Right lobe of liver (tissue), 6 donors: Measurements from ENCODE around the gene FOLR1. TPM values are rescaled to one million over a fixed set of nuclear protein-coding genes. Genes with fewer than 3 reads are reported as not detected.

ENCODE experiments used
- ATAC-seq, 4 donors: fragments of 200-7000 bp; cut with Tn5 transposase; one replicate each; pipeline ENCODE4 v1.9.1; 2020; ENCODE audit warnings: mild to moderate bottlenecking in 4 of 4, moderate library complexity in 4 of 4
- DNase-seq, 3 donors: peaks; one replicate each; pipeline ENCODE4 v3.0.0-alpha.2; 2020
- H3K27ac ChIP-seq, 3 donors: fragments of 200-600 bp; one replicate each; pipeline ENCODE4 v1.8.0; 2022
- H3K27me3 ChIP-seq, 2 donors: fragments of 200-600 bp; one replicate each; pipeline ENCODE4 v1.8.0; 2022
- H3K36me3 ChIP-seq, 4 donors: fragments of 200-600 bp; sonication (generic) in 1 of 4; one replicate each; pipeline versions ENCODE4 v1.5.1 to v1.8.0; 2017 to 2022; ENCODE audit warnings: control low read depth in 1 of 4
- H3K4me1 ChIP-seq, 4 donors: fragments of 200-600 bp; sonication (generic) in 1 of 4; one replicate each; pipeline versions ENCODE4 v1.5.1 to v1.8.0; 2017 to 2022; ENCODE audit warnings: control low read depth in 1 of 4
- H3K4me3 ChIP-seq, 3 donors: fragments of 200-600 bp; one replicate each; pipeline ENCODE4 v1.8.0; 2022
- H3K9me3 ChIP-seq, 4 donors: fragments of 200-600 bp; sonication (generic) in 1 of 4; one replicate each; pipeline versions ENCODE4 v1.5.1 to v1.8.0; 2017 to 2022; ENCODE audit warnings: control low read depth in 1 of 4
- CTCF ChIP-seq, 4 donors: fragments of 200-600 bp in 3 of 4; fragments of 450-650 bp in 1 of 4; IDR thresholded peaks; one replicate each; pipeline versions ENCODE4 v1.5.1 to v1.8.0; 2016 to 2022; ENCODE audit warnings: antibody characterized with exemption in 4 of 4, mild to moderate bottlenecking in 2 of 4
- POLR2A ChIP-seq: fragments of 450-650 bp; IDR thresholded peaks from one replicate; pipeline ENCODE4 v1.6.1; 2017; ENCODE audit warnings: antibody characterized with exemption, mild to moderate bottlenecking
- WGBS: methylation state at CpG from one replicate; pipeline ENCODE4 v1.1.6; 2018; ENCODE audit warnings: low coverage, low lambda C conversion rate; ENCODE audit not compliant: insufficient coverage; ENCODE audit errors: missing lambda C conversion rate; 5-methylcytosine and 5-hydroxymethylcytosine counted together
- intact Hi-C, 2 donors: fragments of 100-400 bp; cut with DNase I; formaldehyde crosslinking; loops; one replicate each; pipeline versions ENCODE4 v1.11.2 to v1.14.1; 2022
- total RNA-seq, 6 experiments: library from RNA; depleted of rRNA in 2 of 6; stranded (reverse); fragments of >200 nt in 2 of 6; fragmentation: NEBNext Ultra II Directional in 3 of 6; extraction: Animal tissue kit (Norgen Biotek cat#: 25700) in 3 of 6; gene quantifications; one replicate each; pipeline versions ENCODE4 v1.1.0 to v1.2.4, GENCODE V29; 2016 to 2023
- donor health status: DM: no; HTN: yes; CAD: no.
- donor health status: DM: no; HTN: no; CAD: no.
- donor health status: DM: no; HTN: no; CAD: no.
- donor health status: DM: no; HTN: yes; CAD: no.
- donor health status: DM: no; HTN: yes; CAD: no.

FOLR1 gene
- total RNA-seq, 6 experiments from 2014 or later = not detected

- WGBS = 70% methylated on average over 3 of the region's 6 CpGs
- DNase-seq = no peak
- intact Hi-C loops = no loop called here
- Histone ChIP-seq H3K27ac (peak overlapping the region; percentile 75 to 94 (median 90)), H3K4me3 (peak overlapping the region; percentile 77 to 88 (median 88)), H3K9me3 (no peaks in the 10 kb centered on the region), H3K36me3 (no peaks in the 10 kb centered on the region), H3K4me1 (peaks cover 0 to 9% (median 0%) of the 10 kb centered on the region in 4 donors), H3K27me3 (no peaks in the 10 kb centered on the region)
- ATAC-seq = no peak
- no peak for TF ChIP-seq POLR2A
Measured at GRCh38 chr11:72222106-72222891, 30.4 kb downstream of the FOLR1 start.

- H3K27me3 ChIP-seq = no peaks in the 10 kb centered on the region
- peak overlapping the region; percentile 77 to 88 (median 88) for H3K4me3 ChIP-seq
- H3K27ac ChIP-seq = peak overlapping the region; percentile 75 to 94 (median 90)
- TF ChIP-seq CTCF (IDR thresholded peaks at IDR 0.05) (peak in 3 of 4 donors; percentile 23 to 38 (median 28)), POLR2A (peak; percentile 67)
- DNase-seq (peak; percentile 95 to 97 (median 95)), ATAC-seq (peak; percentile 88 to 91 (median 90))
- H3K4me1 ChIP-seq = peaks cover 0 to 9% (median 0%) of the 10 kb centered on the region in 4 donors
- WGBS = 2% methylated on average over 6 of the region's 47 CpGs
- no peaks in the 10 kb centered on the region for H3K36me3 ChIP-seq
- no peaks in the 10 kb centered on the region for H3K9me3 ChIP-seq
- intact Hi-C loops = no loop called here
Measured at GRCh38 chr11:72222907-72223614, 31.1 kb downstream of the FOLR1 start.

GRCh38 chr11:72223615-72224563, 31.9 kb downstream of the FOLR1 start:
- Histone ChIP-seq H3K27ac (peak overlapping the region; percentile 75 to 94 (median 90)), H3K27me3 (no peaks in the 10 kb centered on the region), H3K9me3 (no peaks in the 10 kb centered on the region), H3K4me1 (peaks cover 0 to 9% (median 0%) of the 10 kb centered on the region in 4 donors), H3K36me3 (peaks cover 0 to 4% (median 0%) of the 10 kb centered on the region in 4 donors), H3K4me3 (peak overlapping the region; percentile 77 to 88 (median 88))
- no peak for TF ChIP-seq POLR2A
- no peak for TF ChIP-seq CTCF (IDR thresholded peaks at IDR 0.05)
- intact Hi-C loops = no loop called here
- DNase-seq = peak; percentile 79 to 85 (median 83)
- ATAC-seq = peak; percentile 66 to 81 (median 76)
- 0% methylated on average over 20 of the region's 84 CpGs for WGBS

GRCh38 chr11:72224564-72225410, 32.8 kb downstream of the FOLR1 start, which contains the start of gene INPPL1:
TSS of gene INPPL1 (plus strand) at chr11:72224767. CDS start at chr11:72224985, 218 bp downstream.
- H3K4me1 ChIP-seq = peaks cover 0 to 9% (median 0%) of the 10 kb centered on the region in 4 donors
- H3K9me3 ChIP-seq = no peaks in the 10 kb centered on the region
- ATAC-seq (peak; percentile 1 to 19 (median 12)), DNase-seq (peak in 2 of 3 donors; percentile 65 to 67)
- no peak for TF ChIP-seq POLR2A
- no peak for TF ChIP-seq CTCF (IDR thresholded peaks at IDR 0.05)
- H3K27ac ChIP-seq = peak within 1 kb of the TSS; percentile 75 to 94 (median 90)
- intact Hi-C loops = no loop called here
- H3K27me3 ChIP-seq = no peaks in the 10 kb centered on the region
- WGBS = 0% methylated on average over 10 of the region's 81 CpGs
- H3K4me3 ChIP-seq = peak within 1 kb of the TSS; percentile 77 to 88 (median 88)
- peaks cover 0 to 13% (median 0%) of the 10 kb centered on the region in 4 donors for H3K36me3 ChIP-seq
